ENCODE results near the gene SNED1. TPM values are rescaled to one million over a fixed set of nuclear protein-coding genes. Genes with fewer than 3 reads are reported as not detected.
A peak's percentile ranks its signal among the peaks of the same experiment; 100 is the strongest.

The SNED1 gene
- total RNA-seq, 2 donors from 2014 or later, result 0.36 to 4.1 TPM

GRCh38 chr2:241120440-241120839 is 122.0 kb downstream of the SNED1 start:
- Mint-ChIP-seq H3K27me3 (ENCODE audit: low read depth) (no peaks in the 10 kb centered on the region), H3K27ac (no peak overlapping the region), H3K4me3 (no peak overlapping the region), H3K4me1 (ENCODE audit: low read depth) (peaks cover 22% of the 10 kb centered on the region), H3K9me3 (peaks cover 3 to 4% of the 10 kb centered on the region in 2 donors), H3K36me3 (ENCODE audit: insufficient read depth in 2 of 2) (peaks cover 14 to 29% of the 10 kb centered on the region in 2 donors)
- ATAC-seq (replicated peaks in 1 of 2), result peak; percentile 47 to 51
- no peak for DNase-seq

GRCh38 chr2:241121008-241121407 is 122.6 kb downstream of the SNED1 start:
- Mint-ChIP-seq H3K9me3 (peaks cover 3 to 4% of the 10 kb centered on the region in 2 donors), H3K4me3 (no peak overlapping the region), H3K36me3 (ENCODE audit: insufficient read depth in 2 of 2) (peaks cover 14 to 28% of the 10 kb centered on the region in 2 donors), H3K4me1 (ENCODE audit: low read depth) (peaks cover 27% of the 10 kb centered on the region), H3K27ac (peak overlapping the region; percentile 57), H3K27me3 (ENCODE audit: low read depth) (no peaks in the 10 kb centered on the region)
- DNase-seq (no peak), ATAC-seq (replicated peaks in 1 of 2) (no peak)

- no peak for ATAC-seq (replicated peaks in 1 of 2)
- Mint-ChIP-seq H3K4me3 (no peak overlapping the region), H3K4me1 (ENCODE audit: low read depth) (peaks cover 42% of the 10 kb centered on the region), H3K9me3 (peaks cover 3 to 4% of the 10 kb centered on the region in 2 donors), H3K36me3 (ENCODE audit: insufficient read depth in 2 of 2) (peaks cover 10 to 23% of the 10 kb centered on the region in 2 donors), H3K27me3 (ENCODE audit: low read depth) (no peaks in the 10 kb centered on the region), H3K27ac (no peak overlapping the region)
- no peak for DNase-seq
Observed at GRCh38 chr2:241122376-241123002, 124.1 kb downstream of the SNED1 start.

GRCh38 chr2:241123816-241124536 is 125.6 kb downstream of the SNED1 start:
- H3K27ac Mint-ChIP-seq, result peak overlapping the region; percentile 62
- peaks cover 3 to 4% of the 10 kb centered on the region in 2 donors for H3K9me3 Mint-ChIP-seq
- DNase-seq, result peak; percentile 44 to 67
- H3K27me3 Mint-ChIP-seq (ENCODE audit: low read depth), result no peaks in the 10 kb centered on the region
- ATAC-seq (replicated peaks in 1 of 2), result peak; percentile 43 to 64
- H3K4me3 Mint-ChIP-seq, result peak overlapping the region; percentile 71 to 80
- H3K4me1 Mint-ChIP-seq (ENCODE audit: low read depth), result peaks cover 57% of the 10 kb centered on the region
- H3K36me3 Mint-ChIP-seq (ENCODE audit: insufficient read depth in 2 of 2), result peaks cover 16 to 34% of the 10 kb centered on the region in 2 donors

GRCh38 chr2:241125626-241126025 is 127.2 kb downstream of the SNED1 start:
- H3K27me3 Mint-ChIP-seq (ENCODE audit: low read depth), result no peaks in the 10 kb centered on the region
- peaks cover 15 to 34% of the 10 kb centered on the region in 2 donors for H3K36me3 Mint-ChIP-seq (ENCODE audit: insufficient read depth in 2 of 2)
- no peak for DNase-seq
- no peak for ATAC-seq (replicated peaks in 1 of 2)
- no peak overlapping the region for H3K27ac Mint-ChIP-seq
- H3K4me3 Mint-ChIP-seq, result peak overlapping the region; percentile 73 to 82
- H3K9me3 Mint-ChIP-seq, result peaks cover 3 to 4% of the 10 kb centered on the region in 2 donors
- H3K4me1 Mint-ChIP-seq (ENCODE audit: low read depth), result peaks cover 59% of the 10 kb centered on the region

- DNase-seq, result no peak
- Mint-ChIP-seq H3K27ac (no peak overlapping the region), H3K4me1 (ENCODE audit: low read depth) (peaks cover 59% of the 10 kb centered on the region), H3K4me3 (peak overlapping the region; percentile 73 to 82), H3K27me3 (ENCODE audit: low read depth) (no peaks in the 10 kb centered on the region), H3K9me3 (no peaks in the 10 kb centered on the region), H3K36me3 (ENCODE audit: insufficient read depth in 2 of 2) (peaks cover 12 to 30% of the 10 kb centered on the region in 2 donors)
- no peak for ATAC-seq (replicated peaks in 1 of 2)
Observed at GRCh38 chr2:241126201-241126611, 127.8 kb downstream of the SNED1 start.

GRCh38 chr2:241126771-241127202 is 128.4 kb downstream of the SNED1 start:
- ATAC-seq (replicated peaks in 1 of 2) (no peak), DNase-seq (no peak)
- Mint-ChIP-seq H3K27ac (no peak overlapping the region), H3K4me3 (peak overlapping the region; percentile 73 to 82), H3K4me1 (ENCODE audit: low read depth) (peaks cover 59% of the 10 kb centered on the region), H3K9me3 (no peaks in the 10 kb centered on the region), H3K27me3 (ENCODE audit: low read depth) (no peaks in the 10 kb centered on the region), H3K36me3 (ENCODE audit: insufficient read depth in 2 of 2) (peaks cover 12 to 25% of the 10 kb centered on the region in 2 donors)

- Mint-ChIP-seq H3K27ac (peak overlapping the region; percentile 97), H3K4me1 (ENCODE audit: low read depth) (peaks cover 59% of the 10 kb centered on the region), H3K27me3 (ENCODE audit: low read depth) (no peaks in the 10 kb centered on the region), H3K4me3 (peak overlapping the region; percentile 73 to 82), H3K36me3 (ENCODE audit: insufficient read depth in 2 of 2) (peaks cover 10 to 31% of the 10 kb centered on the region in 2 donors), H3K9me3 (no peaks in the 10 kb centered on the region)
- no peak for DNase-seq
- ATAC-seq (replicated peaks in 1 of 2), result no peak
Observed at GRCh38 chr2:241128266-241128665, 129.8 kb downstream of the SNED1 start.

- no peaks in the 10 kb centered on the region for H3K9me3 Mint-ChIP-seq
- H3K36me3 Mint-ChIP-seq (ENCODE audit: insufficient read depth in 2 of 2), result peaks cover 10 to 35% of the 10 kb centered on the region in 2 donors
- H3K27ac Mint-ChIP-seq, result peak overlapping the region; percentile 97
Observed at GRCh38 chr2:241129086-241129871, 130.9 kb downstream of the SNED1 start.

GRCh38 chr2:241130316-241130715 is 131.9 kb downstream of the SNED1 start:
- DNase-seq (no peak), ATAC-seq (replicated peaks in 1 of 2) (no peak)
- no peak overlapping the region for H3K27ac Mint-ChIP-seq
- H3K27me3 Mint-ChIP-seq (ENCODE audit: low read depth), result no peaks in the 10 kb centered on the region
- no peaks in the 10 kb centered on the region for H3K9me3 Mint-ChIP-seq
- H3K36me3 Mint-ChIP-seq (ENCODE audit: insufficient read depth in 2 of 2), result peaks cover 10 to 35% of the 10 kb centered on the region in 2 donors
- H3K4me3 Mint-ChIP-seq, result no peak overlapping the region
- peaks cover 44% of the 10 kb centered on the region for H3K4me1 Mint-ChIP-seq (ENCODE audit: low read depth)

More at GRCh38 chr2:241129086-241129871, 130.9 kb downstream of the SNED1 start:
- H3K4me3 Mint-ChIP-seq, result peak overlapping the region; percentile 0 to 52
- ATAC-seq (replicated peaks in 1 of 2) (no peak), DNase-seq (no peak)
- no peaks in the 10 kb centered on the region for H3K27me3 Mint-ChIP-seq (ENCODE audit: low read depth)
- H3K4me1 Mint-ChIP-seq (ENCODE audit: low read depth), result peaks cover 52% of the 10 kb centered on the region

GRCh38 chr2:241131531-241131930 is 133.1 kb downstream of the SNED1 start:
- no peaks in the 10 kb centered on the region for H3K27me3 Mint-ChIP-seq (ENCODE audit: low read depth)
- no peak for ATAC-seq (replicated peaks in 1 of 2)
- H3K4me1 Mint-ChIP-seq (ENCODE audit: low read depth), result peaks cover 32% of the 10 kb centered on the region
- no peaks in the 10 kb centered on the region for H3K9me3 Mint-ChIP-seq
- DNase-seq, result no peak
- H3K27ac Mint-ChIP-seq, result no peak overlapping the region
- H3K36me3 Mint-ChIP-seq (ENCODE audit: insufficient read depth in 2 of 2), result peaks cover 10 to 32% of the 10 kb centered on the region in 2 donors
- H3K4me3 Mint-ChIP-seq, result no peak overlapping the region

- H3K4me1 Mint-ChIP-seq (ENCODE audit: low read depth), result peaks cover 19% of the 10 kb centered on the region
- peaks cover 9 to 31% of the 10 kb centered on the region in 2 donors for H3K36me3 Mint-ChIP-seq (ENCODE audit: insufficient read depth in 2 of 2)
- no peak overlapping the region for H3K27ac Mint-ChIP-seq
- no peaks in the 10 kb centered on the region for H3K27me3 Mint-ChIP-seq (ENCODE audit: low read depth)
- no peak overlapping the region for H3K4me3 Mint-ChIP-seq
- no peak for ATAC-seq (replicated peaks in 1 of 2)
- DNase-seq, result no peak
- no peaks in the 10 kb centered on the region for H3K9me3 Mint-ChIP-seq
Observed at GRCh38 chr2:241132538-241133435, 134.4 kb downstream of the SNED1 start.

Data from activated T-cell treated with anti-CD3 and anti-CD28 coated beads, Interleukin-2, amount 50 U/mL, for 72 hours (primary cell).